ENCODE data around the gene OSBPL2. TPM values are rescaled to one million over a fixed set of nuclear protein-coding genes. Genes with fewer than 3 reads are reported as not detected.
A peak's percentile ranks its signal among the peaks of the same experiment; 100 is the strongest.

OSBPL2 gene
- total and polyA plus RNA-seq, 2 experiments from 2014 or later: 16.6 to 31.2 TPM

GRCh38 chr20:62269871-62270270, 31.6 kb downstream of the OSBPL2 start:
- peak; percentile 37; the same call in 1 of the 3 replicates for ATAC-seq
- H3K27ac Mint-ChIP-seq: 0 out of 2 replicates have a peak overlapping the region, but pooled peaks have one; percentile 0

More at GRCh38 chr20:62269871-62270270, 31.6 kb downstream of the OSBPL2 start:
- no peak for TF ChIP-seq REST (IDR thresholded peaks at IDR 0.05; ENCODE audit: unreplicated experiment)
- TF ChIP-seq NANOG (IDR thresholded peaks at IDR 0.05; ENCODE audit: borderline replicate concordance): no peak
- no peak for TF ChIP-seq EZH2phosphoT487 (IDR thresholded peaks at IDR 0.05; ENCODE audit: unreplicated experiment)
- no peak for TF ChIP-seq EZH2 (IDR thresholded peaks at IDR 0.05; ENCODE audit: low read depth, unreplicated experiment)
- TF ChIP-seq ZNF114 (CRISPR knock-in tag; IDR thresholded peaks at IDR 0.05): no peak
- no peak for TF ChIP-seq ZNF331 (CRISPR knock-in tag; IDR thresholded peaks at IDR 0.05; ENCODE audit: low read depth)
- no peak for TF ChIP-seq POLR2AphosphoS5 (IDR thresholded peaks at IDR 0.05; ENCODE audit: low read depth)
- TF ChIP-seq ZNF462 (CRISPR knock-in tag; IDR thresholded peaks at IDR 0.05): no peak
- TF ChIP-seq STAT1 (IDR thresholded peaks at IDR 0.05; ENCODE audit: unreplicated experiment): no peak
- no peak for TF ChIP-seq CTCF (conservative IDR thresholded peaks at IDR 0.05; ENCODE audit: low read depth in 2 of 2)
- no peak for TF ChIP-seq ETS1 (IDR thresholded peaks at IDR 0.05)
- no peak for TF ChIP-seq JUNB (IDR thresholded peaks at IDR 0.05; ENCODE audit: unreplicated experiment)
- H3K36me3 Mint-ChIP-seq (ENCODE audit: low read depth): peaks cover 36% of the 10 kb centered on the region
- peaks cover 3% of the 10 kb centered on the region; the same call in 1 of the 3 replicates for H3K4me1 Mint-ChIP-seq
- H3K79me2 ChIP-seq (replicated peaks; ENCODE audit: insufficient read depth): no peaks in the 10 kb centered on the region
- H3K4me1 ChIP-seq (ENCODE audit: insufficient read depth): no peaks in the 10 kb centered on the region
- H3F3A ChIP-seq (replicated peaks; ENCODE audit: low read depth): no peaks in the 10 kb centered on the region
- peak; percentile 25 for DNase-seq (ENCODE audit: low spot score)
- H3K27me3 ChIP-seq (ENCODE audit: insufficient read depth): no peaks in the 10 kb centered on the region
- peaks cover 2% of the 10 kb centered on the region for H3K27me3 Mint-ChIP-seq (ENCODE audit: insufficient read depth, low read depth, poor library complexity)
- H3K9me2 ChIP-seq (ENCODE audit: insufficient read depth): no peaks in the 10 kb centered on the region
- H3K9me3 Mint-ChIP-seq: peaks cover 10% of the 10 kb centered on the region; the same call in 2 of the 3 replicates
- no peaks in the 10 kb centered on the region; the same call in 1 of the 2 replicates for H4K20me1 ChIP-seq (replicated peaks; ENCODE audit: insufficient read depth)
- H2AFZ ChIP-seq: no peak overlapping the region
- H3K4me3 ChIP-seq: no peak overlapping the region
- H3K36me3 ChIP-seq (ENCODE audit: insufficient read depth): peaks cover 11% of the 10 kb centered on the region
- H3K4me2 ChIP-seq: no peak overlapping the region
- H3K4me3 Mint-ChIP-seq: no peak overlapping the region
- H3K27ac ChIP-seq (ENCODE audit: low read depth): no peak overlapping the region

Data from GM23338 (cell line).